GM18909 (cell line): ENCODE measurements around the gene MYOF.

Source experiments
- ATAC-seq: cut with Tn5 transposase; IDR thresholded peaks from one replicate; pipeline ENCODE4 v1.9.1; 2021; ENCODE audit warnings: mild to moderate bottlenecking; ENCODE audit not compliant: unreplicated experiment, poor library complexity

MYOF gene

DNA sequence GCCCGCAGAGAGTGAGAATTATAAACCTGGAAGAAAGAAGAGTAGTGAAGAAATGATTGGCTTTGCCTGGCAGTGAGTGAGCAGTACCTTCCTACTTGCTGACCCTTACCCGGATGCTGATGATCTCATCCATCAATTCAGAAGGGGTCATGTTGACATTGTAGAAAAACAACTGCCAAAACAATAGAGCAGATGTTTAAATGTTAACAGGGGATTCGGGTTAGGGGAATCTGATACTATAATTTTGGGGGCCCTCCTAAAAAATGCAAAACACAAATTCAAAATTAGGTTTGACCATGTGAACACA lies 78.1 kb downstream of the MYOF start:
- no peak for ATAC-seq

DNA sequence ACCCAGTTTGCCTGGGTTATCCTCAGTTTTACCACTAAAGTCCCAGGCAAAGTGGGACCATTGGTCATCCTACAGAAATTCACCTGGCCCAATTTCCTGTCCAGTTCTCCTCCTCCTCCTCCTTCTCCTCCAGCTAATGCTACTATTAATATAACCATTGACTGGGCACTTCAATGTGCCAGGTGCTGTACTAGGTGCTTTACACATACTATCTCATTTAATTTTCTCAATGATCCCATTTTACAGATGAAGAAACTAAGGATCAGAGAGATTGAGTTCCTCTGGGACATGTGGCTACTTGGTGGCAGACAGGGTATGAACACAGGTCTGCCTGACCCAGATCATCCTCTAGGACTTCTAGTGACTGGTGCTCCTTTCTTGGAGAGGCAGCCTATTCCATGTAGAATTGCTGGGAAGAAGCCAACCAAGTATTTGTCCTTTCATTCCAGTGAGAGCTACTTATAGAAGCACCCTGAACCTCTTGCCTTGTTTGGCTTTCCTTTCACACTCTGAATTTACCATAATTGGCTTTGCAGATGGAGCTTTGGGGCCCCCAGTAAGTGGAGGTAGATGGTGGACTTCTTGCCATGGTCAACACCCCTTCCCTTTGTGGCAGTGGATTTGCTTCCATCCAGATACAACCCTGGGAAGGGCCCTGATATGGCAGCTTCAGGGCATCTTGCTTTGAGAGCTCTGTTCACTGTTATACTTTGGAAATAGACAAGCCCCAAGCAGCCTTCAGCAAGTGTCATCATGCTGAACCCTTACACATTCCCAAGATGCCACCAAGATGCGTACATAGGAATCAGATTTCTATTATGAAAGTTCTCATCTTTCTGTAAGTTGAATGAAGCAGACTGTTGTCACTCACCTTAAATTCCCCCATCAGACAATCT lies 78.7 kb downstream of the MYOF start:
- ATAC-seq, result no peak

GRCh38 chr10:93402192-93402591 lies 79.9 kb downstream of the MYOF start:
- ATAC-seq, result no peak

GRCh38 chr10:93398528-93398927 lies 83.6 kb downstream of the MYOF start:
- no peak for ATAC-seq

GRCh38 chr10:93397020-93397419 lies 85.1 kb downstream of the MYOF start:
- ATAC-seq, result no peak

DNA sequence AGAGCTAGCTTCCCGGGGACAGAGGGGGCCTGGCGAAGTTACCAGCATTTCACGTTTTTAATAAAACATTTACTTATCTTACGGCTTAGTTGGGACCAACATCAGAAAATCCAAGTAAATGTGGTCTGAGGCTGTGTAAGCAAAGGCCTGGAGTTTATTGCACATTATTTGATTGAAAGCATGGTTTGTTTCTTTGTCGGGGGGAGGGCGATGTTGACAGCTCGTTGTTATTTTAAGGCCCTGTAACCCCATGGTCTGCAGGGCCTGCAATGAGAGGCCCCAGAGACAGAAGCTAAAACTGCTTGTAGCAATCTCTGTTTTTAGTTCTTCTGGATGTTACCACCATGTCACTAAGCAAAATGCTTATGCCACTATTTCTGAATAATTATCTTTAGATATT lies 88.9 kb downstream of the MYOF start:
- ATAC-seq, result no peak

GRCh38 chr10:93392121-93392520 lies 90.0 kb downstream of the MYOF start:
- ATAC-seq, result no peak

DNA sequence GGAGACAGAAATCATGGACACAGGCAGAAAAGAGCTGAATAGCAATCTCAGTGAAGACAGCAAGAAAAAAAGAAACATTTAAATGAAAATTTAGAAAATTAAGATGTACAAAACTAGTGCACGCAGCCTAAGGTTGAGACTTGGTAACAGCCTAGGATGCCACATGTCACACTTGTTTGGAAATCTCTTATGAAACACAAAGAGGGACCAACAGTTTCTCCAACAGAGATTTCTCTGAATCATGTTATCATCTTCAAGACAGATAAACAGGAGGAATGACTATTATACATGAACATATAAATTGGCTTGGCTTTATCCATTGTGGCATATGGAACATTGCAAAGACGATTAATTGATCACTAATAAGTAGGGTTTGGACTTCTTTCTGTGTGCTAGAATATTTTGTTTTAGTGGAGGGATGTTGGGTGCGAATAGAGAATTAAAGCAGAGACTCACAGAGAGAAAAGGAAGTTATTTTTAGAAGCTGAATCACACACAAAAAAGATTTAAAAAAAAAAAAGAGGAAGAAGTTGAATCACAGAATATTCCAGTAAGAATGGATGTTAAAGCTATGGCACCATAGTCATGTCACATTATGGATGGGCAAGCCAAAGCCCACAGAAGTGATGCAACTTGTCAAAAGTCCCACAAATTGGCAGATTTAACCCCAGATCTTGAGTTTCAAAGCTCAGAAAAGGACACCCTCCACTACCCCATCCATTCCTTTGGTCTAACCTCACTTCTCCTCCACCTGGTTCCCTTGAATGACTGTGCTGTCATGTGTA lies 91.6 kb downstream of the MYOF start:
- no peak for ATAC-seq

DNA sequence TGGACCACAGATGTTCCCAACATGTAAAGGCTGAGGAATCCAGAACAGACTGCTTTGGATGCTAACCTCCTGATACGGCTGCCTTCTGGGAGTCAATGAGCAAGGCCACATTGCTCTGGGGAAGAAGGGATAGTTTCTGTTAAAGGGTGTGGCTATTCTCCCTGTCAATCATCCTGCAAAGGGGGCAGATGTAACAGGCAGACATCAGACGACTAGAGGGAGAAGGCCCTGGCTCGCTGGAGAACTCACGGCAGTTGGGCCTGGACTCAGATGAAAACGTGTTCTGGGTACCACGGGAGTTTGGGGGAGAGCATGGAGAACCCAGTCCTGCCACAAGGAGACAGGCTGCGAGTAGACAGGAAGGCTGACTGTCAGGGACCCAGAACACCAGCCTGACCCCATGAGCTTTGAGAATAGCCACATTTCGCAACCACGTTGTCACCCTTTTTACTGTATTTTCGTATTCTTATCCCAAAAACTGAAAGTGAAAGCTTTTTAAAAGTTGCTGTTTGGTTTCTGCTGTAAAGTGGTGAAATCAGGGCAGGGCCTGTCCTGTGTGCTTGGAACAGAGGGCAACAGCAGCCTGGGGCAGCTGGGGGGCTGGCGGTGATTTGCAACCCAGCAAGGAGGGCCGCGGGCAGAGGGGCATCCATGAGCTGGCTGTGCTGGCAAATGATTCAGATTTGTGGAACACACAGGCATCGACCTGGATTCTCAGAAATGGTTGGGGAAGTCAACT lies 95.3 kb downstream of the MYOF start:
- no peak for ATAC-seq

- no peak for ATAC-seq
Measured at GRCh38 chr10:93385345-93385744, 96.8 kb downstream of the MYOF start.

GRCh38 chr10:93384006-93384405 lies 98.1 kb downstream of the MYOF start:
- no peak for ATAC-seq

DNA sequence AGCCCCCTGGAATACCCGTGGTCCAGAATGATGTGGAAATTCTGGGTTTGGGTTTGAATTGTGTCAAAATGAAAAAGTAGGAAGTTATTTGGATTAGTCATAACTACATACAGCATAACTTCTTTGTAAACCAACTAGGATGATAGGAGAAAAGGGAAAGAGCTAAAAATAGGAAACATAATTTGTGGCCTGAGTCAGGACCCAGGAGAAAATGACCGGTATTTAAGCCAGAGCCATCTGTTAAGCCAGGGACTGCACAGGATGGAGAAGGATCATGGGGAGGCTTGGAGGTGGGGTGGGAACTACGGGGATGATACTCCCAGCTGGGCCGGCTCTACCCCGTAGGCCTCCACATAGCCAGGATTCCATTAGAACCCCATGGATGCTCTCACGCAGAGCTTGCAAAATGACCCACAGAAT lies 98.6 kb downstream of the MYOF start:
- no peak for ATAC-seq

GRCh38 chr10:93379731-93380575 lies 102.2 kb downstream of the MYOF start:
- ATAC-seq, result no peak

DNA sequence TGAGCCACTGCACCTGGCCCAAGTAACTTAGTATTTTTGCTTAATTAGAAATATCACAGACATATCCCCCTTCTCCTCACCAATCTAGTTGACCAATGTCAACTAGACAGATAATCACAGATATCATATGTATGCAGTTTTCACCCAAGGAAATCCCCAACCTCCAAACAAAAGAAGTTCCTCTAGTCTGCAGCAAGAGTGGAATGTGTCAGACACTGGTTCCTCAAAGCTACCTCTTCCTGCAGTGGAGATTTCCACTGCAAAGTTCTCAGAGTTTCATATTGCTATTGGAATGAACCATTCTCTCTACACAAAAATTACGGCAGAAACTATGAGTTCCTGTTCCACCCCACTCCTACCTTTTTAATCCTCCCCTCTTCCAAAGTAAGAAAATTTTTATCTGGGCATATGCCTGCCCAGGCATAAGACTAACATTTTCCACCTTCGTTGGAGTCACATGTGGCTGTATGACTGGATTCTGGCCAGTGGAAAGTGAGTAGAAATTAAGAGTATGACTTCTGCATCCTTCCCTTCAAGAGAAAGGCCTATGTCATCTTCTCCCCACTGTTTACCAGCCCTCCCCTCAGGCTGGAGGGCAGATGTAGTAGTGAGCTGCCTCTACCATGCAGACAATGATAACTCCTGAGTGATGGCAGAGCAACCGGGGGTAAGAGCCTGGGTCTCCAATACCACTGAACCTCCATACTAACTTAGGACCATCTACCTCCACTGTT lies 103.0 kb downstream of the MYOF start:
- no peak for ATAC-seq

- ATAC-seq, result no peak
Measured at GRCh38 chr10:93378039-93378438, 104.1 kb downstream of the MYOF start.

DNA sequence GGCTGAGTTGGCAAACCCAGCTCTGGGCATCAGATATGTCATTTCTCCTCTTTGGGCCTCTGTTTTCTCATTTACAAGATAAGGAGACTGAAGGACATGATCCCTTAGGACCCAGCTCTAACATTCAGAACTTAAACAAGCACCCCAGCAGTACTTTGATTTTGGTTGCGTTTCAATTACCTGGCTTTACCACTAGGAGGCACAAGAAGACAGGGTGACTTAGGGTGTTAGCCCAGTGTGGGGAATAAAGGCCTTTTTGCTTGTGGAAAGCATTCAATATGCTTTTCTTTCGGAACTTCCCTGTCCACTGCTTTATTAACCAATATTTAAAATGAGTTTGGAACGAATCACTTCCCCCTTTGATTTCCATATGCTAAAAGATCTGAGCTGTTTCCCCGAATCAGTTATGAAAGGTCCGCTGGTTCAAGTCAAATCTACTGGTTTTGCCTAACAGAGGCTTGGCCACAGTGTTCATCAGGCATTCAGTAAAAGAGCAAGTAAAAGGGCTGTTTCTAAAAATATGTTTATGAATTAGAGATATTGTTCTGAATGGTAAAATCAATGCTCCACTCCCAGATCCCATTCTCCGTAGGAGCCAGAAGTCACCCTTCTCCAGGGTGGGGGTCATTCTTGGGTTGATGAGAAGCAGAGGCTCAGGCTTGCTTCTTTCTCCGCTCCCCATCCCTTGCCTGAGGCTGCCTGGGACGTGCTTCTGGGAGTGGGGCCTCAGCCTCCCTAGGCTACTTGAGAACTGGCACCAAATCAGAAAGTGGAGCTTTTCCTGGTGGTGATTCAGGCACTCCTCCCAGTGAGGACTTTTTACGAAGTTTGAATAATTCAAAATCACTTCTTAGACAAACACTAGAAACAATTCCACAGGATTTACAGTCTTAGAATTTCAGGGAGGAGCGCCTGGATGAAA lies 105.5 kb downstream of the MYOF start:
- peak; percentile 69 for ATAC-seq

GRCh38 chr10:93370961-93371360 lies 111.2 kb downstream of the MYOF start:
- no peak for ATAC-seq

DNA sequence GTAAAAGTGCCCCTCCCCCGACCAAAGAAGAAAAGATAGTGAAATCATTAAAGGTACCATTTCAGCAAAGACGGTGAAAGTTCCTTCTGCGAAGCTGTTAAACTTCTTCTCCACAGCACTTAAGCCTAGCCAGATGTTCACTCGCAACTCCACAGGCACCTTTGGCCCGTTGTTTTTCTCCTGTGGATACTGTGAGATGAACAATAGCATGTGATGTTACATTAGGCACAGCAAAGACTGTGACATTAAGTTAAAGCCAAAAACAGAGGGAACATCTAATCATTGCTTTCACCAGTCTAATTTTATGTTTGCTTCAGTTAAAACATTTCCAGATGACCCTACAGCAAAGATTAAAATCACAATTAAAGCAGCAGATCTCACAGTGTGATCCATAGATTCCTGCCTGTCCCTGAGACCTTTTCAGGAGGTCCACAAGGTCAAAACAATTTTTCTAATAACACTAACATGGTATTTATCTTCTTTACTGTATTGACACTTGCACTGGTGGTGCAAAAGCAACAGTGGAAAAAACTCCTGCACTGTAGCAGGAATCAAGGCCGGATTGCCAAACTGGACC lies 112.5 kb downstream of the MYOF start:
- ATAC-seq, result no peak
